GM23248 (cell line): ENCODE measurements around the gene FNDC11. TPM values are rescaled to one million over a fixed set of nuclear protein-coding genes. Genes with fewer than 3 reads are reported as not detected.
A peak's percentile ranks its signal among the peaks of the same experiment; 100 is the strongest.

Experiments
- DNase-seq: peaks from one replicate; pipeline ENCODE4 v3.0.0-alpha.2; 2015
- H2AFZ ChIP-seq: fragments of 200-600 bp; sonication (generic); 2 replicates; pipeline ENCODE4 v1.6.1; 2016; ENCODE audit warnings: antibody characterized with exemption
- H3F3A ChIP-seq: fragments of 200-600 bp; sonication (generic); 2 replicates; pipeline ENCODE4 v1.6.1; 2016; ENCODE audit warnings: mild to moderate bottlenecking, antibody characterized with exemption, mixed run types; ENCODE audit not compliant: insufficient read depth
- H3K27ac ChIP-seq: fragments of 200-600 bp; sonication (generic); 2 replicates; pipeline ENCODE4 v1.5.1; 2016; ENCODE audit warnings: mild to moderate bottlenecking
- H3K27me3 ChIP-seq: fragments of 200-600 bp; sonication (generic); replicated peaks from 2 replicates; pipeline ENCODE4 v1.6.1; 2016; ENCODE audit warnings: mild to moderate bottlenecking; ENCODE audit not compliant: insufficient read depth
- H3K36me3 ChIP-seq: fragments of 200-600 bp; sonication (generic); 2 replicates; pipeline ENCODE4 v1.6.1; 2016; ENCODE audit warnings: low read depth, mild to moderate bottlenecking
- H3K4me1 ChIP-seq: fragments of 200-600 bp; sonication (generic); 2 replicates; pipeline ENCODE4 v1.6.1; 2016; ENCODE audit warnings: mild to moderate bottlenecking; ENCODE audit not compliant: insufficient read depth
- H3K4me2 ChIP-seq: fragments of 200-600 bp; sonication (generic); one replicate; pipeline ENCODE4 v1.6.1; 2016; ENCODE audit warnings: mild to moderate bottlenecking; ENCODE audit not compliant: unreplicated experiment
- H3K4me3 ChIP-seq: fragments of 200-600 bp; sonication (generic); 2 replicates; pipeline ENCODE4 v1.5.1; 2016; ENCODE audit warnings: mild to moderate bottlenecking
- H3K79me2 ChIP-seq: fragments of 200-600 bp; sonication (generic); 2 replicates; pipeline ENCODE4 v1.6.1; 2016; ENCODE audit warnings: mild to moderate bottlenecking; ENCODE audit not compliant: insufficient read depth
- H3K9ac ChIP-seq: fragments of 200-600 bp; sonication (generic); 2 replicates; pipeline ENCODE4 v1.6.1; 2016; ENCODE audit warnings: mild to moderate bottlenecking
- H3K9me2 ChIP-seq: fragments of 200-600 bp; sonication (generic); 2 replicates; pipeline ENCODE4 v1.6.1; 2016; ENCODE audit warnings: mixed run types, mild to moderate bottlenecking, moderate library complexity; ENCODE audit not compliant: insufficient read depth
- H3K9me3 ChIP-seq: fragments of 200-600 bp; sonication (generic); one replicate; pipeline ENCODE4 v1.6.1; 2017; ENCODE audit warnings: low read depth
- H4K20me1 ChIP-seq: fragments of 200-600 bp; sonication (generic); 2 replicates; pipeline ENCODE4 v1.6.0; 2016; ENCODE audit not compliant: insufficient read depth
- EZH2 ChIP-seq: fragments of 200-600 bp; sonication (generic); IDR thresholded peaks from 2 replicates; pipeline ENCODE4 v1.6.1; 2018; ENCODE audit warnings: antibody characterized with exemption, mild to moderate bottlenecking; ENCODE audit not compliant: insufficient read depth, poor library complexity, severe bottlenecking
- EZH2phosphoT487 ChIP-seq: fragments of 200-600 bp; sonication (generic); IDR thresholded peaks from 2 replicates; pipeline ENCODE4 v1.6.1; 2018; ENCODE audit warnings: antibody characterized with exemption, moderate library complexity, mild to moderate bottlenecking, low read depth; ENCODE audit not compliant: insufficient read depth
- WGBS, 2 experiments: methylation state at CpG; one replicate each; pipeline ENCODE4 v1.1.6; 2015 to 2017; ENCODE audit warnings: low lambda C conversion rate in 2 of 2, low coverage in 1 of 2; ENCODE audit errors: missing lambda C conversion rate in 2 of 2; 5-methylcytosine and 5-hydroxymethylcytosine counted together
- in situ Hi-C: fragments of 300-500 bp; cut with MboI; formaldehyde crosslinking; loops from 2 replicates; pipeline ENCODE4 v1.15.0; 2020
- polyA plus RNA-seq: library from polyadenylated mRNA; unstranded; fragments of >200 nt; fragmentation: Nextera tagmentation; extraction: Ambion mirVana; gene quantifications from 2 replicates; pipeline ENCODE4 v1.2.1, GENCODE V29; 2016
- total RNA-seq: library from RNA; depleted of rRNA; stranded (reverse); fragments of >200 nt; shearing (Covaris generic); gene quantifications from 2 replicates; pipeline ENCODE4 v1.2.3, GENCODE V29; 2014

Gene FNDC11
- total and polyA plus RNA-seq, 2 experiments from 2014 or later, result 0.15 to 0.65 TPM

GRCh38 chr20:63572788-63573646 lies 19.1 kb downstream of the FNDC11 start:
- H3K9ac ChIP-seq, result peak overlapping the region; percentile 87
- no peaks in the 10 kb centered on the region for H4K20me1 ChIP-seq
- no peaks in the 10 kb centered on the region for H3K9me2 ChIP-seq
- H3F3A ChIP-seq, result peaks cover 15% of the 10 kb centered on the region; the same call in 1 of the 2 replicates
- peak overlapping the region; percentile 90 for H3K4me3 ChIP-seq
- peak overlapping the region; percentile 51; the same call in 1 of the 2 replicates for H2AFZ ChIP-seq
- no peaks in the 10 kb centered on the region for H3K27me3 ChIP-seq
- 0 out of 2 replicates have a peak, but pooled peaks cover 8% of the 10 kb centered on the region for H3K79me2 ChIP-seq
- TF ChIP-seq EZH2phosphoT487, result no peak
- no peak for TF ChIP-seq EZH2
- H3K9me3 ChIP-seq, result no peaks in the 10 kb centered on the region
- 78 to 81% methylated on average over 26 to 34 of the region's 34 CpGs for WGBS, 2 experiments
- peak; percentile 38 for DNase-seq
- 0 out of 2 replicates have a peak, but pooled peaks cover 10% of the 10 kb centered on the region for H3K4me1 ChIP-seq
- no peaks in the 10 kb centered on the region for H3K36me3 ChIP-seq
- H3K4me2 ChIP-seq, result peak overlapping the region; percentile 91
- no peak overlapping the region for H3K27ac ChIP-seq
- in situ Hi-C loops, result no loop called here

GRCh38 chr20:63573647-63574131 lies 19.7 kb downstream of the FNDC11 start:
- no peak for TF ChIP-seq EZH2phosphoT487
- no peak for TF ChIP-seq EZH2
- Histone ChIP-seq H3K4me1 (0 out of 2 replicates have a peak, but pooled peaks cover 10% of the 10 kb centered on the region), H2AFZ (peak overlapping the region; percentile 51; the same call in 1 of the 2 replicates), H3K27me3 (no peaks in the 10 kb centered on the region), H3K9me3 (no peaks in the 10 kb centered on the region), H3K27ac (no peak overlapping the region), H4K20me1 (no peaks in the 10 kb centered on the region), H3K79me2 (0 out of 2 replicates have a peak, but pooled peaks cover 8% of the 10 kb centered on the region), H3F3A (peaks cover 15% of the 10 kb centered on the region; the same call in 1 of the 2 replicates), H3K9ac (peak overlapping the region; percentile 87), H3K4me2 (peak overlapping the region; percentile 91), H3K4me3 (peak overlapping the region; percentile 90), H3K36me3 (no peaks in the 10 kb centered on the region), H3K9me2 (no peaks in the 10 kb centered on the region)
- in situ Hi-C loops, result no loop called here
- peak; percentile 36 for DNase-seq
- WGBS, 2 experiments, result 1 to 3% methylated on average over 13 to 22 of the region's 24 CpGs

GRCh38 chr20:63574156-63574828 lies 20.3 kb downstream of the FNDC11 start, which contains the start of gene HELZ2:
TSS of gene HELZ2 (minus strand) at chr20:63574239. CDS start at chr20:63572385, 1,854 bp downstream.
- TF ChIP-seq EZH2 (no peak), EZH2phosphoT487 (no peak)
- Histone ChIP-seq H3K4me1 (0 out of 2 replicates have a peak, but pooled peaks cover 10% of the 10 kb centered on the region), H3K4me2 (peak within 1 kb of the TSS; percentile 91), H3F3A (peaks cover 15% of the 10 kb centered on the region; the same call in 1 of the 2 replicates), H2AFZ (peak within 1 kb of the TSS; percentile 72), H4K20me1 (no peaks in the 10 kb centered on the region), H3K27ac (no peak within 1 kb of the TSS), H3K9ac (peak within 1 kb of the TSS; percentile 87), H3K79me2 (0 out of 2 replicates have a peak, but pooled peaks cover 8% of the 10 kb centered on the region), H3K4me3 (peak within 1 kb of the TSS; percentile 90), H3K9me3 (no peaks in the 10 kb centered on the region), H3K36me3 (no peaks in the 10 kb centered on the region), H3K27me3 (no peaks in the 10 kb centered on the region), H3K9me2 (no peaks in the 10 kb centered on the region)
- WGBS, 2 experiments, result 8 to 11% methylated on average over 15 to 34 of the region's 40 CpGs
- in situ Hi-C loops, result no loop called here
- DNase-seq, result peak; percentile 90
